PC-3 (cell line): ENCODE results near the gene N4BP2L1. TPM values are rescaled to one million over a fixed set of nuclear protein-coding genes. Genes with fewer than 3 reads are reported as not detected.

Experiments
- ATAC-seq: fragments of 200-7000 bp; cut with Tn5 transposase; 2 replicates; pipeline ENCODE4 v1.9.1; 2020; ENCODE audit warnings: mild to moderate bottlenecking, moderate library complexity
- BruUV-seq: library from RNA; stranded (reverse); fragments of 400-500 nt; replicated peaks from 2 replicates; lab custom pipeline; 2021; lab: Mats Ljungman, UMichigan
- CTCF ChIA-PET: fragments of 300-600 bp; sonication (Branson Sonifier 250); formaldehyde crosslinking; loops from one replicate; lab custom pipeline; 2022; ENCODE audit warnings: antibody characterized with exemption; lab: Charles Lee
- POLR2A ChIA-PET: fragments of 300-600 bp; sonication (Branson Sonifier 250); formaldehyde crosslinking; loops from one replicate; lab custom pipeline; 2022; ENCODE audit warnings: antibody characterized with exemption; ENCODE audit not compliant: unreplicated experiment; lab: Charles Lee
- DNase-seq: peaks from one replicate; pipeline ENCODE4 v3.0.0-alpha.2; 2015
- H2AFZ ChIP-seq: fragments of 300-600 bp; sonication (generic); 2 replicates; pipeline ENCODE4 v1.6.0; 2016; ENCODE audit warnings: antibody characterized with exemption, low read length
- H3F3A ChIP-seq: fragments of 300-600 bp; sonication (generic); one replicate; pipeline ENCODE4 v1.6.0; 2017; ENCODE audit warnings: antibody characterized with exemption, low read length, control low read depth, mild to moderate bottlenecking; ENCODE audit not compliant: unreplicated experiment
- H3K27ac ChIP-seq: fragments of 300-600 bp; sonication (generic); 2 replicates; pipeline ENCODE4 v1.5.1; 2016; ENCODE audit warnings: mild to moderate bottlenecking, low read length
- H3K27me3 ChIP-seq: fragments of 300-600 bp; sonication (generic); 2 replicates; pipeline ENCODE4 v1.6.1; 2016; ENCODE audit warnings: low read length, mixed read lengths
- H3K36me3 ChIP-seq: fragments of 300-600 bp; sonication (generic); 2 replicates; pipeline ENCODE4 v1.6.1; 2016; ENCODE audit warnings: low read depth, mixed run types, low read length, mixed read lengths
- H3K4me1 ChIP-seq: fragments of 300-600 bp; sonication (generic); 2 replicates; pipeline ENCODE4 v1.5.1; 2016; ENCODE audit warnings: low read length; ENCODE audit not compliant: insufficient read depth
- H3K4me2 ChIP-seq: fragments of 300-600 bp; sonication (generic); 2 replicates; pipeline ENCODE4 v1.6.0; 2016; ENCODE audit warnings: low read length
- H3K4me3 ChIP-seq: fragments of 300-600 bp; sonication (generic); 2 replicates; pipeline ENCODE4 v1.5.1; 2016; ENCODE audit warnings: mild to moderate bottlenecking, low read length, mixed read lengths
- H3K79me2 ChIP-seq: fragments of 300-600 bp; sonication (generic); 2 replicates; pipeline ENCODE4 v1.6.1; 2017; ENCODE audit warnings: low read length, mixed read lengths
- H3K9ac ChIP-seq: fragments of 300-600 bp; sonication (generic); 2 replicates; pipeline ENCODE4 v1.6.0; 2016; ENCODE audit warnings: mild to moderate bottlenecking, low read length
- H3K9me2 ChIP-seq: fragments of 300-600 bp; sonication (generic); replicated peaks from 2 replicates; pipeline ENCODE4 v1.6.1; 2016; ENCODE audit warnings: mixed run types, low read length, mixed read lengths
- H3K9me3 ChIP-seq: fragments of 300-600 bp; sonication (generic); 2 replicates; pipeline ENCODE4 v1.6.1; 2016; ENCODE audit warnings: low read length, mixed read lengths
- H4K20me1 ChIP-seq: fragments of 300-600 bp; sonication (generic); 2 replicates; pipeline ENCODE4 v1.6.1; 2016; ENCODE audit warnings: low read length, mixed read lengths
- EZH2 ChIP-seq: fragments of 300-600 bp; sonication (generic); IDR thresholded peaks from one replicate; pipeline ENCODE4 v1.6.1; 2017; ENCODE audit warnings: antibody characterized with exemption, mild to moderate bottlenecking, low read length; ENCODE audit not compliant: unreplicated experiment
- EZH2phosphoT487 ChIP-seq: fragments of 300-600 bp; sonication (generic); IDR thresholded peaks from 2 replicates; pipeline ENCODE4 v1.6.1; 2018; ENCODE audit warnings: mild to moderate bottlenecking, antibody characterized with exemption, low read length, borderline replicate concordance
- intact Hi-C: fragments of 100-400 bp; cut with micrococcal nuclease; formaldehyde crosslinking; loops from 2 replicates; pipeline ENCODE4 v1.9.0; 2023
- total RNA-seq: library from RNA; depleted of rRNA; stranded (reverse); fragments of >200 nt; gene quantifications from 2 replicates; pipeline ENCODE4 v1.2.3, GENCODE V29; 2014
- TF ChIP-seq, protein P1 (sequence below): fragments of 300-600 bp; sonication (generic); conservative IDR thresholded peaks from 2 replicates; pipeline ENCODE4 v1.5.1; 2017; ENCODE audit warnings: antibody characterized with exemption, low read depth, mild to moderate bottlenecking, low read length

N4BP2L1 gene
- total RNA-seq, 1 experiment from 2014 or later = 0.15 TPM

DNA sequence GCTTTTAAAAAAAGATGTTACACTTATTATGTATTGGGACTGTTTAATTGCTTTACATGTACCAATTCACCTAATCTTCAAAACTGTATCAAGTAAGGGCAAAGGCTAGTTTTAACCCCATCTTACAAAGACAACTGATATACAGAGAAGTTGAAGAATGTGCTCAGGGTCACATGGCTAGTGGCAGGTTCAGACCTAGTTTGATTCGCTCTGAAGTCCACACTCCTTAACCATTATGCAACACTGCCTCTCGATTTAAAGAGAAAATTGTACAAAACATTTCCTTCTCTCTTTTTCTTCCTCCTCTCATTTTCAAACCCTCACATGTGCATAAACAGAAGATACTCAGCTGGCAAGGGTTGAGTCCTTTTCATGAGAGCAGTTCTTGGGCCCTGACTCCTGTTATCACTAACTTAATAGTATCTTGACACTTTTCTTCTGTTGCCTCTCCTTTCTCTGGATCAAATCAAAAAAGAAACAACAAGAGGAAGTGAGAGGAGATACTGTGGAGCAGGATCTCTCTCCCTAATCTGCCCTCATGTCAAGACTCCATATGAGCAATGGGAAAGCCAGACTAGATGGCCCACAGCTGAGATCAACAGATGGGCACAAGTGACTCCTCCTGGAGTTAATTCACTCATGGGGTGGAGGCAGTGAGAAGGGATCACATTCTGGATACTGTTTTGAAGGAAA is 19.0 kb upstream of the N4BP2L1 start:
- intact Hi-C loops = no loop called here
- Histone ChIP-seq H3K9ac (no peak overlapping the region), H4K20me1 (no peaks in the 10 kb centered on the region), H3K9me3 (no peaks in the 10 kb centered on the region), H3K36me3 (no peaks in the 10 kb centered on the region), H3K9me2 (no peaks in the 10 kb centered on the region), H3K4me2 (no peak overlapping the region), H2AFZ (no peak overlapping the region), H3K4me1 (no peaks in the 10 kb centered on the region), H3K4me3 (no peak overlapping the region), H3K79me2 (no peaks in the 10 kb centered on the region), H3K27me3 (no peaks in the 10 kb centered on the region), H3K27ac (no peak overlapping the region), H3F3A (no peaks in the 10 kb centered on the region)
- DNase-seq (no peak), ATAC-seq (no peak)
- CTCF ChIA-PET = no interaction called here
- POLR2A ChIA-PET = no interaction called here
- no TSS peak for BruUV-seq
- TF ChIP-seq, protein P1, sequence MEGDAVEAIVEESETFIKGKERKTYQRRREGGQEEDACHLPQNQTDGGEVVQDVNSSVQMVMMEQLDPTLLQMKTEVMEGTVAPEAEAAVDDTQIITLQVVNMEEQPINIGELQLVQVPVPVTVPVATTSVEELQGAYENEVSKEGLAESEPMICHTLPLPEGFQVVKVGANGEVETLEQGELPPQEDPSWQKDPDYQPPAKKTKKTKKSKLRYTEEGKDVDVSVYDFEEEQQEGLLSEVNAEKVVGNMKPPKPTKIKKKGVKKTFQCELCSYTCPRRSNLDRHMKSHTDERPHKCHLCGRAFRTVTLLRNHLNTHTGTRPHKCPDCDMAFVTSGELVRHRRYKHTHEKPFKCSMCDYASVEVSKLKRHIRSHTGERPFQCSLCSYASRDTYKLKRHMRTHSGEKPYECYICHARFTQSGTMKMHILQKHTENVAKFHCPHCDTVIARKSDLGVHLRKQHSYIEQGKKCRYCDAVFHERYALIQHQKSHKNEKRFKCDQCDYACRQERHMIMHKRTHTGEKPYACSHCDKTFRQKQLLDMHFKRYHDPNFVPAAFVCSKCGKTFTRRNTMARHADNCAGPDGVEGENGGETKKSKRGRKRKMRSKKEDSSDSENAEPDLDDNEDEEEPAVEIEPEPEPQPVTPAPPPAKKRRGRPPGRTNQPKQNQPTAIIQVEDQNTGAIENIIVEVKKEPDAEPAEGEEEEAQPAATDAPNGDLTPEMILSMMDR = no peak
- TF ChIP-seq EZH2phosphoT487 = no peak
- TF ChIP-seq EZH2 = no peak

DNA sequence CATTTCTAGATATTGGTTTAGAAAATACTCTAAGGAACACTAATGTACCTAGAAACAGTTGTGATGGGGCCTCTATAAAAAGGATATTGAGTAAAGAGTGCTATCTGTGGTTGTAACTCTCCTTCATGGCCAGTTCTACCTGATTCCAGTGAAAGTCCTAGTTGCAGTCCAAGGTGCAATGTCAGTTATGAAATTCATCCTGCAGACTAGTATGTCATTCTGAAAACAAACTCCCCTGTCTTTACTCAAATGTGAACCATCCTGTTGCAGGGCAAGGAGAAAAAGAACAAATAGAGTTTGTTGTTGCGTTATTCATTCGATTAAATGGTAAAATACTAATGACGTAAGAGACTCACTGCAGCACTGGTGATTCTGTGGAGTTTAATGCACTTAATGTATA is 18.3 kb upstream of the N4BP2L1 start:
- intact Hi-C loops = no loop called here
- no peaks in the 10 kb centered on the region for H3F3A ChIP-seq
- ChIA-PET POLR2A (no interaction called here), CTCF (no interaction called here)
- H3K9ac ChIP-seq = no peak overlapping the region
- no peaks in the 10 kb centered on the region for H3K36me3 ChIP-seq
- no peak for DNase-seq
- no peak for ATAC-seq
- H2AFZ ChIP-seq = no peak overlapping the region
- no peaks in the 10 kb centered on the region for H3K79me2 ChIP-seq
- H3K4me2 ChIP-seq = no peak overlapping the region
- H3K4me3 ChIP-seq = no peak overlapping the region
- TF ChIP-seq EZH2 (no peak), EZH2phosphoT487 (no peak)
- TF ChIP-seq, protein P1 = no peak
- no TSS peak for BruUV-seq
- no peaks in the 10 kb centered on the region for H3K4me1 ChIP-seq
- no peaks in the 10 kb centered on the region for H3K9me2 ChIP-seq
- no peaks in the 10 kb centered on the region for H4K20me1 ChIP-seq
- no peak overlapping the region for H3K27ac ChIP-seq
- H3K27me3 ChIP-seq = no peaks in the 10 kb centered on the region
- H3K9me3 ChIP-seq = no peaks in the 10 kb centered on the region

DNA sequence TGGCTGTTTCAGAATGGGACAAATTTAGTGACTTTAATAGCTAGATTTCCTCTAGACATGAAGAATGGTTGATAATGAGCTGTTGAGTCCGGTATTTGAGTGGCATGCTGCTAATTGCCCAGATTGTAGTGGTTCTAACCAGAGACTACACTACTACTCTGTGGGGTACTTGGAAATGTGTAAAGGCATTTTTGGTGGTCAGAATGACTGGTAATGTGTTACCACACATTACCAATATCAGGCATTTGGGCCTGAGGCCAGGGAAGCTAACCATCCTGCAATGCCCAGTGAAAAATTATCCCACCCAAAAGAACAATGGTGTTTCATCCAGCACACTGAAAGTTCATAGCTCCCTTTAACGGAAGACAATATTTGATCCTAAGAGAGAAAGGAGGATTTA is 17.5 kb upstream of the N4BP2L1 start:
- no TSS peak for BruUV-seq
- Histone ChIP-seq H4K20me1 (no peaks in the 10 kb centered on the region), H3K79me2 (no peaks in the 10 kb centered on the region), H3K4me2 (no peak overlapping the region), H3K9me2 (no peaks in the 10 kb centered on the region), H3F3A (no peaks in the 10 kb centered on the region), H3K9me3 (no peaks in the 10 kb centered on the region), H3K27me3 (no peaks in the 10 kb centered on the region), H3K4me3 (no peak overlapping the region), H3K36me3 (no peaks in the 10 kb centered on the region), H3K9ac (no peak overlapping the region), H3K27ac (no peak overlapping the region), H2AFZ (no peak overlapping the region), H3K4me1 (no peaks in the 10 kb centered on the region)
- ATAC-seq (no peak), DNase-seq (no peak)
- TF ChIP-seq, protein P1 = no peak
- TF ChIP-seq EZH2 = no peak
- TF ChIP-seq EZH2phosphoT487 = no peak
- intact Hi-C loops = no loop called here
- ChIA-PET POLR2A (no interaction called here), CTCF (no interaction called here)
